ENCODE measurements around the gene KLK12.
"Not testable (repeated sequence)": the region's sequence is repeated elsewhere in the genome, so short reads cannot be mapped to it uniquely, and the experiment has no call there.

The KLK12 gene

DNA sequence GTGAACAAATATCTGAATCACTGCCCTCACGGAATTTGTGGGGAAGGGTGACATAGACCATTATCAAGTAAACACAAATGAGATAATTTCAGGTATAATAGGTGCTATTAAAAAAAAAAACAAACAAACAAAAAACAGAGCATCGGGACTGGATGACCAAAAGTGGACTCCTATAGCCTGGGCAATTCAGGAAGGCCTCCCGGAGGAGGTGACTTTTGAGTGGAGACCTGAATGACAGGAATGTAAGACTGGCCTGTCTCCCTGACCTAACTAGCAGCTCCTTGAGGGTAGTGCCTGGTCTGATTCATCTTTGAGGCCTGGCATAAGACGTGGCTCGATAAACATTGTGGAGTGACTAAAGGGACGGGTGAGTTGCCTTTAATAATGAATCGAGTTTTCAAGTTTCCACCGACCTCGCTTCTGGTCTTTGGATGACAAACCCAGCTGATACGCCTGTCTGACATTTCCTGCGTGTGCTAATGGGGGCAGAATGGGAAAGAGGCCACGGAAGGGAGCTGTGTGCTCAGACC, 22.1 kb downstream of the KLK12 start:
- no peak for DNase-seq

GRCh38 chr19:51010066-51010795, 24.6 kb downstream of the KLK12 start:
- DNase-seq, result no peak

DNA sequence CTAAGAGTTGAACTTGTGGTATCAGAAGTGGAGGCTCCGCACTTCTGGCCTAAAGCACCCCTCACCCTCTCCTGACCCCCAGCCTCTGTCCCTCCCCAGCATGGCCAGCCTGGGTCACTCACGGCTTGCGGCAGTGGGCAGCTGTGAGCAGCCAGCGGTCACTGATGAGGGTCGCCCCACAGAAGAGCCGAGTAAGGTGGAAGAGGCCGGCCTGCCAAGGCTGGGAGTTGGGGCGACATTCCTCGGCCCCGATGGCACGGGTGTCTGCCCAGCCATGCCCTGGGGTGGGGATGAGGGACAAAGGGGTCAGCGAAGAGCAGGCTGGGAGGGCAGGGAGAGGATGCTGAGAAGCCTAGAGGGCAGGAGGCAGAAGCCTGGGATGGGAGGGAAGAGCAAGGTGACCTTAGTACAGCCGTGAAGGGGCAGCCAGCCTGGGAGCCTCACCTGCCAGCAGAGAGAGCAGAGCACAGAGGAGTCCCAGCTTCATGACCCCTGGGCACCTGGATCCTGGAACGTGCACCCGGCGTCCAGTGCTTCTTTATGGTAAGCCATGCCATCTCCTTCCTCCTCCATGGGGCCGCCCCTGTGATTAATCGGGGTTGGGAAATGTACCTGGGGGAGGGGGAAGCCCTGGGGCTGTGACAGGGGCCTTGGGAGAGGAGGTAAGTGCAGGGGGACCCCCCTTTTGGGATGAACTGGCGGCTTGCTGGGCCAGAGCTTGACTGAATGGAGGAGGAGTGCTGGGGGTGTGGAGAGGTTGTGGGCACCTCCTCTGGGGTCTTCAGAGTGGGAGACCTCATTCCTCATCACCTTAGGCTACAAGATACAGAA, 25.5 kb downstream of the KLK12 start:
- no peak for DNase-seq

GRCh38 chr19:51007488-51007887, 27.3 kb downstream of the KLK12 start:
- no peak for DNase-seq

- no peak for DNase-seq
These were observed 28.4 kb downstream of the KLK12 start for GRCh38 chr19:51006406-51006805.

- no peak for DNase-seq
These were observed 29.6 kb downstream of the KLK12 start for GRCh38 chr19:51005248-51005647.

- no peak for DNase-seq
These were observed 31.5 kb downstream of the KLK12 start for GRCh38 chr19:51003316-51003715.

DNA sequence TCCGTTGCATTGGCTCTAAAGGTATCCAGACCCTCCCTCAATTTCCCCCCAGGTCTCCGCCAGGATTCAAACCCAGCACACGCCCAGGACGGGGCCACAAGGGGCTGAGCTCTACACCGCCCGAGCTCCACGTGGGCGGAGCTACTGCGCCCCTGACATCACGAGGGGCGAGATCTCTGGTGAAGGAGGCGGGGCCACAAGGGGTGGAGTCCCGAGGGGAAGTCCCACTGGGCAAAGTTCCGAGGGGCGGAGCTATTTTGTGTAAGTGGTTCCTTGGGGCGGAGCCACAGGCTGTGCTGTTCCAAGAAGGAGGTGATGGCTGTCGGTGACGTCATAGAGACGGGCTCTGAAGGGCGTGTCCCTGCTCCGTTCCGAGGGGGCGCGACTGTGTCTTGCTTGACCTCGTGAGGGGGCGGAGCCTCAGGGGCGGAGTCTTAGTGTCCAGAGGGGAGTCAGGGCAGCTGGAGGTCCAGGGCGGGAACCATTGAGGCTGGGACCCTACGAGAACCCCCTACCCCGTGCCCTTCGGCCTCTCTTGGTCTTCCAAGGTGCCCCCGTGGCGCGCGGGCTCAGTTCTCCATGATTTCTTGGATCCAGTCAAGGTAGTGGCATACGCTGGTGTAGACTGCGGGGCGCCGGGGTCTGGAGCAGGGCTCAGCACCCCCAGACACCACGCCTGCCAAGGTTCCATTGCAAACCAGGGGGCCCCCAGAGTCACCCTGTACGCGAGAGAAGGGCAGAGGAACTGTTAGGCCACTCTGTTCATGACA, 32.1 kb downstream of the KLK12 start:
- DNase-seq, result no peak

DNA sequence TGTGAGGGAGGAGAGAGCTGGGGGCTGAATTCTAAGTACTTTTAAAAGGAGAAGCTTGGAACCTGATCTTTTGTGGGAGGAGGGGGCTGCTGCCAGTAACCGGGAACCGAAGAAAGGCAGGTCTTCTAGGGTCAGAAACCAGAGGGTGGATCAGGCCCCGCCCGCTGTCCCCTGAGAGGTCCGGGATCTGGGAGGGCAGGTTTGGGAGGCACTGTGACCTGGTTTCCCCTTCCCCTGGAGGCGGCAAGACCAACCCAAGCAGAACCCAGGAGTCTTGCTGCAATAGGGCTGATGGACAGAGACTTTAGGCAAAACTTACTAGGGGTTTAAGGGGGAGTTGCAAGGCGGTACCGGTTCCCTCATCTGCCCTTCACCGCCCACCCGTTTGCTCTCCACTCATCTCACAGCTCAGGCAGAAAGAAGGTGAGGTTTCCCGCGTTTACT, 32.7 kb downstream of the KLK12 start:
- DNase-seq, result no peak

DNA sequence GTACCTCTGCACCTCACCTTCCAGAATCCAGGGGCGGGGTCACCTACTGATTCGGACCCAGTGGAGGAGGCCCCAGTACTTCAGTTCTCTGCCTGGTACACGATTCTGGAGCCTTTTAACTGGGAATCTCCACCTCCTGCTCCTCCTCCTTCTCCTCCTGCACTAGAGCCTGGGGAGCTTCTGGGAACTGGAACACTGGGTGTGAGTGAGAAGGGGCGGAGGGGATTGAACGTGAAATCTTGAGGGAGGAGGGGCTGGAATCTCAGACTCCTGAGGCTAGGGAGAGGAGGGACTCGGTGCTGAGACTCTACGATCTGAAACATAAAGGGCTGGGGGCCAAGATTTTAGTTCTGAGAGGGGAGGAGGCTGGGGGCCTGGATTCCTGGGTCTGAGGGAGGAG, 33.3 kb downstream of the KLK12 start, which contains the start of gene KLK8:
KLK8 (minus strand) TSS at position 90 of the 400 bp plus-strand sequence. CDS start 437 bp downstream, outside the sequence.
- DNase-seq, result no peak

GRCh38 chr19:51000981-51001380, 33.8 kb downstream of the KLK12 start:
- no peak for DNase-seq

- no peak for DNase-seq
These were observed 34.4 kb downstream of the KLK12 start for GRCh38 chr19:51000426-51000825.

DNA sequence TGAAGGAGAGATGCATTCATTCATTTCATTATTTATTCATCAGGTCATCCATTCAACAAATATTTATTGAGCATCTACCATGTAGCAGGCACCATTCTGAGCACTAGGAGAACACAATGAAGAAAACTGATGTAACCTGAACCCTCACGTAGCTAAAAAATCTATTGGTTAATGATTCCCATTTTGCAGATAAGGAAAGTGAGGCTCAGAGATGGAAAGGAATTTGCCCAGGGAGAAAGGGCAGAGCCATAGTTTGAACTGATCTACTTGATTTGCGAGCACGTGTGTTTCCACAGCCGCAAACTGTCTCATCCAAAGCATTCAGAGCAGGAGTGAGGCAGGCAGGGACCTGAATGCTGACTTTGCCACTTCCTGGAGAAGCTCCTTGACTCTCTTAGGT, 36.1 kb downstream of the KLK12 start:
- DNase-seq, result no peak

- DNase-seq, result no peak
These were observed 36.7 kb downstream of the KLK12 start for GRCh38 chr19:50998061-50998460.

DNA sequence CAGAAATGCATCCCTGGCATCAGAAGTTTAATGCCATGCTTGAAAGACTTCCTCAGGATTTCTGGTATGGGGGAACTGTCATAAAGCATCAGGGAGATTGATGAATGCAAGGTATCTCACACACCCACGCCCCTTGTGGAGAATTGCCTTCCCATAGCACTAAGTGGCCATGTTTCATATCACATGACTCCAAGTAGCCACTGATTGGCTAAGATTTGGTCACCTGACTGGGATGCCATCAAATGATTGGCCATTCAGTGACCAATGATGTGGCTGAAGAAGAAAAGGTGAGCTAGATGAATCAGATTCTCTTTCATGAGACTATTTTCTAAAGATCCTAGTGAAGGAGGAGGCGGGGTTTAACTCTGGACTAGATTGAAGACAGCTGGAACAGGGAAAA, 40.7 kb downstream of the KLK12 start:
- DNase-seq, result no peak

- no peak for DNase-seq
These were observed 42.2 kb downstream of the KLK12 start for GRCh38 chr19:50992666-50993035.

GRCh38 chr19:50984416-50984815, 50.4 kb downstream of the KLK12 start:
- not testable (repeated sequence) for DNase-seq

- no peak for DNase-seq
These were observed 51.0 kb downstream of the KLK12 start, which contains the start of gene KLK7 for GRCh38 chr19:50983625-50984292. Gene KLK7 (minus strand): TSS chr19:50983917. CDS start chr19:50982399, 1,518 bp downstream.

- DNase-seq, result no peak
These were observed 52.6 kb downstream of the KLK12 start for GRCh38 chr19:50982186-50982585.

- no peak for DNase-seq
These were observed 53.1 kb downstream of the KLK12 start for GRCh38 chr19:50981587-50982146.

DNA sequence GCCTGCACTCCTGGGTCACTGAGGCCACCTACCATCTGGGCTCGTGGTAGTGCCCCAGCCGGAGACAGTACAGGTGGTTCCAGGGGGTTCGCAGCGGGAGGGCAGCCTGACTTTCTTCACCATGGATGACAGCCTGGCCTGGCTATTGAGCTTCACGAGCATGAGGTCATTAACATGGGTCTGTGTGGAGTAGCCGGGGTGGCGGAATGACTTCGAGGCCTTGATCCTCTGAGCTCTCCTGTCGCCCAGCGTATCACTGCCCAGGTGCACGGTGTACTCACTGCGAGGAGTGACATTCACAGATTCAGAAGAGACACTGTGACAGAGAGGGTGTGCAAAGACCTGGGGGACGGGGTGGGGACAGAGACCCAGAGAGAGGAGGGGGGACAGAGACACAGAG, 54.6 kb downstream of the KLK12 start:
- no peak for DNase-seq

GRCh38 chr19:50979758-50980157, 55.0 kb downstream of the KLK12 start:
- DNase-seq, result no peak
